Loucy (cell line): ENCODE measurements around the gene KRT82.
"Not testable (repeated sequence)": the region's sequence is repeated elsewhere in the genome, so short reads cannot be mapped to it uniquely, and the experiment has no call there.

ENCODE experiments used
- H2AFZ ChIP-seq: fragments of 200-600 bp; sonication (generic); 2 replicates; pipeline ENCODE4 v1.6.0; 2016; ENCODE audit warnings: antibody characterized with exemption, mild to moderate bottlenecking, low read length, moderate library complexity
- H3F3A ChIP-seq: fragments of 200-600 bp; 2 replicates; pipeline ENCODE4 v1.6.0; 2016; ENCODE audit warnings: antibody characterized with exemption, low read depth, mild to moderate bottlenecking
- H3K27me3 ChIP-seq: fragments of 200-600 bp; sonication (generic); 2 replicates; pipeline ENCODE4 v1.6.1; 2014; ENCODE audit warnings: low read length, mild to moderate bottlenecking; ENCODE audit not compliant: insufficient read depth, poor library complexity, severe bottlenecking
- H3K36me3 ChIP-seq: fragments of 200-600 bp; sonication (generic); 2 replicates; pipeline ENCODE4 v1.6.1; 2016; ENCODE audit warnings: low read length; ENCODE audit not compliant: insufficient read depth
- H3K4me1 ChIP-seq: fragments of 200-600 bp; sonication (generic); 2 replicates; pipeline ENCODE4 v1.5.1; 2014; ENCODE audit warnings: low read length, mild to moderate bottlenecking; ENCODE audit not compliant: insufficient read depth, poor library complexity, severe bottlenecking
- H3K4me2 ChIP-seq: fragments of 200-600 bp; sonication (generic); 2 replicates; pipeline ENCODE4 v1.6.0; 2014; ENCODE audit warnings: antibody characterized with exemption, low read length, low read depth, mild to moderate bottlenecking; ENCODE audit not compliant: poor library complexity, severe bottlenecking
- H3K4me3 ChIP-seq: fragments of 200-600 bp; sonication (generic); 2 replicates; pipeline ENCODE4 v1.5.1; 2014; ENCODE audit warnings: low read length, mild to moderate bottlenecking, mixed read lengths; ENCODE audit not compliant: poor library complexity, severe bottlenecking
- H3K79me2 ChIP-seq: fragments of 200-600 bp; sonication (generic); 2 replicates; pipeline ENCODE4 v1.6.1; 2014; ENCODE audit warnings: low read length; ENCODE audit not compliant: insufficient read depth
- H3K9ac ChIP-seq: fragments of 200-600 bp; sonication (generic); 2 replicates; pipeline ENCODE4 v1.6.0; 2014; ENCODE audit warnings: mild to moderate bottlenecking, low read depth, low read length, moderate library complexity; ENCODE audit not compliant: poor library complexity, severe bottlenecking
- H3K9me2 ChIP-seq: fragments of 200-600 bp; sonication (generic); replicated peaks from 2 replicates; pipeline ENCODE4 v1.6.1; 2016; ENCODE audit warnings: low read depth, low read length, mixed read lengths
- H3K9me3 ChIP-seq: fragments of 200-600 bp; sonication (generic); 2 replicates; pipeline ENCODE4 v1.6.1; 2014; ENCODE audit warnings: mild to moderate bottlenecking, antibody characterized with exemption, low read length, low read depth; ENCODE audit not compliant: insufficient read depth
- H4K20me1 ChIP-seq: fragments of 200-600 bp; sonication (generic); 2 replicates; pipeline ENCODE4 v1.6.0; 2014; ENCODE audit warnings: antibody characterized with exemption, low read length, mild to moderate bottlenecking; ENCODE audit not compliant: insufficient read depth, poor library complexity, severe bottlenecking
- EZH2phosphoT487 ChIP-seq: fragments of 200-600 bp; IDR thresholded peaks from 2 replicates; pipeline ENCODE4 v1.6.1; 2018; ENCODE audit warnings: antibody characterized with exemption, mild to moderate bottlenecking, moderate library complexity, borderline replicate concordance
- TF ChIP-seq, protein P1 (sequence below): fragments of 200-600 bp; sonication (generic); conservative IDR thresholded peaks from 2 replicates; pipeline ENCODE4 v1.5.1; 2014; ENCODE audit warnings: mild to moderate bottlenecking, antibody characterized with exemption, low read length

The KRT82 gene

DNA sequence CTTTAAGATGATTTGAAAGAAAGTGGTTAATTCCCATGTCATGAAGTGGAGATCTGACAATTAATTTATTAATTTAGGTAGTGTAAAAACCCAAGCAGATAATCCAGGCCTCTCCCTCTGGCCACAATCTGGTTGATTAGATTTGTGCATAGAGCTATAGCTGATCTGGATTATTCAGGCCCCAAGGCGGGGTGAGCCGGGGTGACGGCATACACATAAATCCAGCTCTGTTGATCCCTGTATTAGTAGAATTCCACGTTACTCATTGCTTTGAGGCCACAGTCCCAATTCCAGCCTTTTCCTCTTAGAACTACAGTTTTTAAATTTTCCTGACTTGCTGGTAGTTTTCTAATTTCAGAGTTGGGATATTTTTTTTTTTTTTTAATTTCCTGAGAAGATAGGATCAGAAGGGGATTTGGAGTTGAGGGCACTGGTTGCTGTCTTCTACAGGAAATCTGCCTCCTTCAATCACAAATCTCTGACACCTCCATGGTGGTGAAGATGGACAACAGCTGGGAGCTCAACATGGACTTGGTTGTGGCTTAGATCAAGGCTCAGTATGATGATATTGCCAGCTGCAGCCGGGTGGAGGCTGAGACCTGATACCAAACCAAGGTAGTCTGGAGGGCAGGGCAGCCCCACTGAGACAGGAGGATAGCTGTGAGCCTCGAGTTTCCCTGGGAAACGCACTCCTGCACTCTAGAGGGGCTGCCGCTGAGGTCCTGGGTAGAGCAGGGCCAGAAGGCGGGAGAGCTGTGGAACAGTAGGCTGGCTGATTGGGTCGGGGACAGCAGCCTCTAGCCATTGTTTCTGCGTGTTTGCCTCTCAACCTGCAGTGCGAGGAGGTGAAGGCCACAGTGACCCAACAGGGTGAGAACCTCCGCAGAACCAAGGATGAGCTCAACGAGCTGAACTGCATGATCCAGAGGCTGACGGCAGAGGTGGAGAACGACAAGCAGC, 58.3 kb downstream of the KRT82 start:
- no peaks in the 10 kb centered on the region for H3K9me2 ChIP-seq
- H3K9me3 ChIP-seq, result no peaks in the 10 kb centered on the region
- no peaks in the 10 kb centered on the region for H4K20me1 ChIP-seq
- H3K4me3 ChIP-seq, result no peak overlapping the region
- TF ChIP-seq, protein P1, sequence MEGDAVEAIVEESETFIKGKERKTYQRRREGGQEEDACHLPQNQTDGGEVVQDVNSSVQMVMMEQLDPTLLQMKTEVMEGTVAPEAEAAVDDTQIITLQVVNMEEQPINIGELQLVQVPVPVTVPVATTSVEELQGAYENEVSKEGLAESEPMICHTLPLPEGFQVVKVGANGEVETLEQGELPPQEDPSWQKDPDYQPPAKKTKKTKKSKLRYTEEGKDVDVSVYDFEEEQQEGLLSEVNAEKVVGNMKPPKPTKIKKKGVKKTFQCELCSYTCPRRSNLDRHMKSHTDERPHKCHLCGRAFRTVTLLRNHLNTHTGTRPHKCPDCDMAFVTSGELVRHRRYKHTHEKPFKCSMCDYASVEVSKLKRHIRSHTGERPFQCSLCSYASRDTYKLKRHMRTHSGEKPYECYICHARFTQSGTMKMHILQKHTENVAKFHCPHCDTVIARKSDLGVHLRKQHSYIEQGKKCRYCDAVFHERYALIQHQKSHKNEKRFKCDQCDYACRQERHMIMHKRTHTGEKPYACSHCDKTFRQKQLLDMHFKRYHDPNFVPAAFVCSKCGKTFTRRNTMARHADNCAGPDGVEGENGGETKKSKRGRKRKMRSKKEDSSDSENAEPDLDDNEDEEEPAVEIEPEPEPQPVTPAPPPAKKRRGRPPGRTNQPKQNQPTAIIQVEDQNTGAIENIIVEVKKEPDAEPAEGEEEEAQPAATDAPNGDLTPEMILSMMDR, result no peak
- no peak for TF ChIP-seq EZH2phosphoT487
- no peak overlapping the region for H3K4me2 ChIP-seq
- no peaks in the 10 kb centered on the region for H3K27me3 ChIP-seq
- H3K9ac ChIP-seq, result no peak overlapping the region
- peaks cover 45% of the 10 kb centered on the region for H3K4me1 ChIP-seq
- H3F3A ChIP-seq, result no peaks in the 10 kb centered on the region
- H3K79me2 ChIP-seq, result no peaks in the 10 kb centered on the region
- no peak overlapping the region for H2AFZ ChIP-seq
- no peaks in the 10 kb centered on the region for H3K36me3 ChIP-seq

DNA sequence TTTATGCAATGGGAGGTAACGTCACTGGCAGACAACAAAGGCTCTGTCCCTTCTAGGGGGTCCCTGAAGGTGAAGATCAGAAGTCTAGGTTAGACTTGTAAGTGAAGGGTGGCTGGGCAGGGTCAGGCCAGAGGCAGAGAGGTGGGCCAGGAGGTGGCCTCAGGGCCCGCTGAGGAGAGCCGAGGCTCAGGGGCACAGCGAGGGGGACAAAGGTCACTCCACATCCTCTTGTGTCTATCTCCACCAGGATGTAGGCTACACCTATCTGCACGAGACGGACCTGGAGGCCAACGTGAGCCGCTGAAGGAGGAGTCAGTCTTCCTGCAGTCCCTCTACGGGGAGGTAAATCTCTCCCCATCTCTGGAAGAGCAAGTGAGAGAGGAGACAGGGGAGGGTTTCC, 59.1 kb downstream of the KRT82 start:
- Histone ChIP-seq H3K27me3 (no peaks in the 10 kb centered on the region), H3K9me3 (no peaks in the 10 kb centered on the region), H3K9ac (no peak overlapping the region)

DNA sequence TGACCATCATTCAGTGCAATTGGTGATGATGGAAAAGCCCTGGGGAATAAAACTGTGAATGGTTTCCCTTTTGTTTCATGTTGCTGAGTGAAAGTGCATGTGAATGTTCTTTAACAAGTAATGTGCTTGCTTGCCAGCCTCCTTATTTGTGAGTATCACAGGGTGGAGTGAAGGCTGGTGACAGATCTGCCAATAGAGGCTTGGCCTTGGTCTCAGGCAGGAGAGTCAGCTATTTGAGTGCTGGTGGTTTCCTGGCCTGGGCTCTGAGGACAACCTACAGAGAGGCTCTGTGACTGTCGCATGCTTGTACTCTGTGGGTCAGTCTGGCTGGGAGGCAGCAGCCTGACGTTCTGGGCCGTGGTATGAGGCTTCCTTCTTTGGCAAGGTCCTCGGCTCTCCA, 59.5 kb downstream of the KRT82 start:
- Histone ChIP-seq H3K79me2 (no peaks in the 10 kb centered on the region), H3K9me2 (no peaks in the 10 kb centered on the region), H3K4me2 (no peak overlapping the region), H2AFZ (no peak overlapping the region), H3K4me1 (peaks cover 33% of the 10 kb centered on the region), H3K9me3 (no peaks in the 10 kb centered on the region), H3K4me3 (no peak overlapping the region), H4K20me1 (no peaks in the 10 kb centered on the region), H3K27me3 (no peaks in the 10 kb centered on the region), H3K9ac (no peak overlapping the region), H3K36me3 (no peaks in the 10 kb centered on the region), H3F3A (no peaks in the 10 kb centered on the region)
- no peak for TF ChIP-seq EZH2phosphoT487
- TF ChIP-seq, protein P1, result no peak

More for the DNA sequence above, 59.1 kb downstream of the KRT82 start:
- H2AFZ ChIP-seq, result no peak overlapping the region
- no peaks in the 10 kb centered on the region for H3K79me2 ChIP-seq
- H3K4me1 ChIP-seq, result peaks cover 37% of the 10 kb centered on the region
- no peaks in the 10 kb centered on the region for H3K36me3 ChIP-seq
- H3K9me2 ChIP-seq, result no peaks in the 10 kb centered on the region
- H3F3A ChIP-seq, result no peaks in the 10 kb centered on the region
- TF ChIP-seq, protein P1, result no peak
- no peak for TF ChIP-seq EZH2phosphoT487
- H3K4me2 ChIP-seq, result no peak overlapping the region
- no peak overlapping the region for H3K4me3 ChIP-seq
- H4K20me1 ChIP-seq, result no peaks in the 10 kb centered on the region

DNA sequence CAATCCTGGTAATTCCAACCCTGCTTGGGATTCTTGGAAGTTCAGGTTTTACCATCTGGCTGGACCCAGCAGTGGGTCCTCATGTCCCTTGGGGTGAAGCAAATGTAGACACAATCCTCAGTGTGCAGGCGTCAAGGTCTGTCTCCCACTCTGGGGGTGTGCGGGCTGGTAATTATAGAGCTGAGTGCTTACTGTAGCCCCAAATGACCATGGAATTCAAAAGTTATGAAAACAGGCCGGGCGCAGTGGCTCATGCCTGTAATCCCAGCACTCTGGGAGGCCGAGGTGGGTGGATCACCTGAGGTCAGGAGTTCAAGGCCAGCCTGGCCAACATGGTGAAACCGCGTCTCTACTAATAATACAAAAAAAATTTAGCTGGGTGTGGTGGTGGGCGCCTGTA, 61.1 kb downstream of the KRT82 start:
- H3K4me1 ChIP-seq, result peaks cover 24% of the 10 kb centered on the region
- not testable (repeated sequence) for H3K9ac ChIP-seq, H3K9me2 ChIP-seq, H2AFZ ChIP-seq, H4K20me1 ChIP-seq, H3K36me3 ChIP-seq, H3K9me3 ChIP-seq, H3K79me2 ChIP-seq, H3K27me3 ChIP-seq, H3K4me2 ChIP-seq, H3F3A ChIP-seq, H3K4me3 ChIP-seq
